WTC11 (cell line): ENCODE measurements around the gene ZNF438. TPM values are rescaled to one million over a fixed set of nuclear protein-coding genes. Genes with fewer than 3 reads are reported as not detected.

ENCODE experiments used
- ATAC-seq: fragments of 200-7000 bp; cut with Tn5 transposase; 2 replicates; pipeline ENCODE4 v1.10.0; 2021; ENCODE audit warnings: mild to moderate bottlenecking, moderate library complexity
- CTCF ChIA-PET: fragments of 300-600 bp; sonication (Branson Sonifier 250); formaldehyde crosslinking; loops from one replicate; lab custom pipeline; 2021; ENCODE audit warnings: antibody characterized with exemption; lab: Charles Lee
- POLR2A ChIA-PET: fragments of 350-600 bp; sonication (Branson Sonifier 250); formaldehyde crosslinking; loops from one replicate; lab custom pipeline; 2021; ENCODE audit warnings: antibody characterized with exemption; lab: Charles Lee
- DNase-seq: peaks from one replicate; pipeline ENCODE4 v3.0.0; 2021; ENCODE audit warnings: low spot score
- H3K27ac Mint-ChIP-seq: 2 replicates; pipeline ENCODE4 v1.8.0; 2021; ENCODE audit warnings: mixed read lengths
- H3K27me3 Mint-ChIP-seq: 2 replicates; pipeline ENCODE4 v1.8.0; 2021; ENCODE audit warnings: low read depth, mild to moderate bottlenecking, moderate library complexity, mixed read lengths
- H3K36me3 Mint-ChIP-seq: 2 replicates; pipeline ENCODE4 v1.8.0; 2021; ENCODE audit warnings: mixed read lengths
- H3K4me1 Mint-ChIP-seq: 2 replicates; pipeline ENCODE4 v1.8.0; 2022; ENCODE audit warnings: mixed read lengths
- H3K4me3 Mint-ChIP-seq: 2 replicates; pipeline ENCODE4 v1.8.0; 2021; ENCODE audit warnings: mild to moderate bottlenecking, moderate library complexity, mixed read lengths
- H3K9me3 Mint-ChIP-seq: 2 replicates; pipeline ENCODE4 v1.8.0; 2021; ENCODE audit warnings: mixed read lengths
- ATF1 ChIP-seq: sonication (generic); formaldehyde crosslinking; IDR thresholded peaks from 2 replicates; pipeline ENCODE4 v1.8.1; 2023; ENCODE audit warnings: mild to moderate bottlenecking, moderate library complexity, missing genetic modification reagents
- CBFB ChIP-seq: sonication (generic); formaldehyde crosslinking; IDR thresholded peaks from 2 replicates; pipeline ENCODE4 v1.8.1; 2022; ENCODE audit warnings: mild to moderate bottlenecking, low read depth, missing genetic modification reagents
- CREM ChIP-seq: sonication (generic); formaldehyde crosslinking; IDR thresholded peaks from 2 replicates; pipeline ENCODE4 v1.8.1; 2022; ENCODE audit warnings: mild to moderate bottlenecking, missing genetic modification reagents, moderate library complexity
- ELF4 ChIP-seq: sonication (generic); formaldehyde crosslinking; IDR thresholded peaks from 2 replicates; pipeline ENCODE4 v1.8.1; 2022; ENCODE audit warnings: low read depth, mild to moderate bottlenecking, moderate library complexity, missing genetic modification reagents
- ESRRA ChIP-seq: sonication (generic); formaldehyde crosslinking; IDR thresholded peaks from 2 replicates; pipeline ENCODE4 v1.8.1; 2022; ENCODE audit warnings: mild to moderate bottlenecking, missing genetic modification reagents, borderline replicate concordance
- FOXP1 ChIP-seq: sonication (generic); formaldehyde crosslinking; IDR thresholded peaks from 2 replicates; pipeline ENCODE4 v1.8.0; 2022; ENCODE audit warnings: missing genetic modification reagents, mild to moderate bottlenecking, moderate library complexity, borderline replicate concordance
- GRHL2 ChIP-seq: fragments of 250-450 bp; sonication (Bioruptor Pico); IDR thresholded peaks from 2 replicates; pipeline ENCODE4 v1.8.0; 2022; ENCODE audit warnings: mild to moderate bottlenecking, moderate library complexity; ENCODE audit not compliant: insufficient replicate concordance, severe bottlenecking
- GTF2I ChIP-seq: fragments of 250-450 bp; sonication (Bioruptor Pico); conservative IDR thresholded peaks from 2 replicates; pipeline ENCODE4 v1.4.0; 2021; ENCODE audit warnings: mild to moderate bottlenecking
- IRF2 ChIP-seq: sonication (generic); formaldehyde crosslinking; IDR thresholded peaks from 2 replicates; pipeline ENCODE4 v1.8.0; 2022; ENCODE audit warnings: low read depth, missing genetic modification reagents, borderline replicate concordance
- JAZF1 ChIP-seq: fragments of 250-450 bp; sonication (Bioruptor Pico); IDR thresholded peaks from 2 replicates; pipeline ENCODE4 v1.9.0; 2021; ENCODE audit warnings: moderate library complexity, mild to moderate bottlenecking, inconsistent platforms
- NFATC4 ChIP-seq: fragments of 250-450 bp; sonication (Bioruptor Pico); IDR thresholded peaks from 2 replicates; pipeline ENCODE4 v1.9.0; 2021; ENCODE audit warnings: mild to moderate bottlenecking
- NFYB ChIP-seq: sonication (generic); formaldehyde crosslinking; conservative IDR thresholded peaks from 2 replicates; pipeline ENCODE4 v1.8.0; 2022; ENCODE audit warnings: low read depth, missing genetic modification reagents
- NR3C1 ChIP-seq: sonication (generic); formaldehyde crosslinking; conservative IDR thresholded peaks from 2 replicates; pipeline ENCODE4 v1.8.1; 2023; ENCODE audit warnings: low read depth, mild to moderate bottlenecking, missing genetic modification reagents
- TP53 ChIP-seq: sonication (generic); formaldehyde crosslinking; IDR thresholded peaks from 2 replicates; pipeline ENCODE4 v1.8.1; 2023; ENCODE audit warnings: mild to moderate bottlenecking, missing genetic modification reagents
- ZNF416 ChIP-seq: fragments of 250-450 bp; sonication (Bioruptor Pico); IDR thresholded peaks from 2 replicates; pipeline ENCODE4 v1.9.0; 2021; ENCODE audit warnings: mild to moderate bottlenecking, inconsistent platforms
- ZNF423 ChIP-seq: fragments of 250-450 bp; sonication (Bioruptor Pico); IDR thresholded peaks from 2 replicates; pipeline ENCODE4 v2.1.2; 2022; ENCODE audit warnings: mild to moderate bottlenecking, moderate library complexity
- total RNA-seq: library from RNA; stranded (reverse); gene quantifications from 3 replicates; pipeline ENCODE4 v1.2.3, GENCODE V29; 2021
- TF ChIP-seq, protein P1 (sequence below): sonication (generic); formaldehyde crosslinking; IDR thresholded peaks from 2 replicates; pipeline ENCODE4 v1.8.0; 2023; ENCODE audit warnings: missing genetic modification reagents, mild to moderate bottlenecking, borderline replicate concordance
- TF ChIP-seq, protein P2 (sequence below): sonication (generic); formaldehyde crosslinking; IDR thresholded peaks from 2 replicates; pipeline ENCODE4 v1.8.1; 2022; ENCODE audit warnings: mild to moderate bottlenecking, missing genetic modification reagents, moderate library complexity, borderline replicate concordance
- TF ChIP-seq, protein P3 (sequence below): sonication (generic); formaldehyde crosslinking; conservative IDR thresholded peaks from 2 replicates; pipeline ENCODE4 v1.8.1; 2023; ENCODE audit warnings: mild to moderate bottlenecking, low read depth, missing genetic modification reagents, moderate library complexity
- TF ChIP-seq, protein P4 (sequence below): fragments of 250-450 bp; sonication (Bioruptor Pico); conservative IDR thresholded peaks from 2 replicates; pipeline ENCODE4 v1.9.0; 2021; ENCODE audit warnings: mild to moderate bottlenecking

ZNF438 gene
- total RNA-seq, 1 experiment from 2014 or later = 1.9 TPM

DNA sequence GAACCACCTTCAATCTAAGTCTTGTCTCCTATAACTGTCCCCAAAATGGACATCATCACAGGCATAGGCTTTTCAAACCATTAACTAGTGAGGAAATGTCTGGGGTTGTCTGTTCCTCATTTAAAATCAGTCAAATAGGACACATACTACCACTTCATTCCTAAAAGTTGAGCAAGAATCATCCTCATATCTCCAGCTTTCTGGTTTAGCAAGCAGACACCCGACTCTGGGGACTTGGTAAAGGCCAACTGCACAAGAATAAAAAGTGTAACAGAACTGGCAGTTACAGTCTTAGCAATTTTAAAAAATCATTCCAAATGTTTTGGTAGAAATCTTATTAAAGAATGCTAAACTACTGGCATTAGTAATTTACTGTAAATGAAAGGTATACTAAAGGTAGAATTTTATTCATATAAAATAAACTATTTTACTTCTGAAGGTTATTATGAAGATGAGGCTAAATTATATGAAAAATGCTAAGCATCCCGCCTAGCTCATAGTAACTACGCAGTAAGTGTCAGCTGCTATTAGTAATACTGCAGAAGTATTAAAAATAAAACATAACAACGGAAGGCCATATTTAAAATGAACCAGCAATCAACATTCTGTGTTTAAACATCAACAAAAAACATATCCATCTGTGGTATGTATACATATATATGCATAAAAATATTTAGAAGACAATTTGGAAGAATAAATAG, 60.8 kb downstream of the ZNF438 start:
- Mint-ChIP-seq H3K9me3 (no peaks in the 10 kb centered on the region), H3K4me1 (0 out of 2 replicates have a peak, but pooled peaks cover 3% of the 10 kb centered on the region), H3K4me3 (no peak overlapping the region), H3K36me3 (no peaks in the 10 kb centered on the region), H3K27ac (no peak overlapping the region), H3K27me3 (no peaks in the 10 kb centered on the region)
- ATAC-seq (no peak), DNase-seq (no peak)
- ChIA-PET POLR2A (no interaction called here), CTCF (no interaction called here)
- TF ChIP-seq NFATC4 (CRISPR knock-in tag) (no peak), TP53 (CRISPR knock-in tag) (no peak), ZNF416 (CRISPR knock-in tag) (no peak), ATF1 (no peak), NR3C1 (CRISPR knock-in tag) (no peak), GTF2I (CRISPR knock-in tag) (no peak), ESRRA (CRISPR knock-in tag) (no peak), IRF2 (CRISPR knock-in tag) (no peak), ELF4 (CRISPR knock-in tag) (no peak), JAZF1 (CRISPR knock-in tag) (no peak), FOXP1 (CRISPR knock-in tag) (no peak), CREM (CRISPR knock-in tag) (no peak), CBFB (CRISPR knock-in tag) (no peak), NFYB (CRISPR knock-in tag) (no peak), GRHL2 (CRISPR knock-in tag) (no peak), ZNF423 (no peak)
- TF ChIP-seq, protein P1, sequence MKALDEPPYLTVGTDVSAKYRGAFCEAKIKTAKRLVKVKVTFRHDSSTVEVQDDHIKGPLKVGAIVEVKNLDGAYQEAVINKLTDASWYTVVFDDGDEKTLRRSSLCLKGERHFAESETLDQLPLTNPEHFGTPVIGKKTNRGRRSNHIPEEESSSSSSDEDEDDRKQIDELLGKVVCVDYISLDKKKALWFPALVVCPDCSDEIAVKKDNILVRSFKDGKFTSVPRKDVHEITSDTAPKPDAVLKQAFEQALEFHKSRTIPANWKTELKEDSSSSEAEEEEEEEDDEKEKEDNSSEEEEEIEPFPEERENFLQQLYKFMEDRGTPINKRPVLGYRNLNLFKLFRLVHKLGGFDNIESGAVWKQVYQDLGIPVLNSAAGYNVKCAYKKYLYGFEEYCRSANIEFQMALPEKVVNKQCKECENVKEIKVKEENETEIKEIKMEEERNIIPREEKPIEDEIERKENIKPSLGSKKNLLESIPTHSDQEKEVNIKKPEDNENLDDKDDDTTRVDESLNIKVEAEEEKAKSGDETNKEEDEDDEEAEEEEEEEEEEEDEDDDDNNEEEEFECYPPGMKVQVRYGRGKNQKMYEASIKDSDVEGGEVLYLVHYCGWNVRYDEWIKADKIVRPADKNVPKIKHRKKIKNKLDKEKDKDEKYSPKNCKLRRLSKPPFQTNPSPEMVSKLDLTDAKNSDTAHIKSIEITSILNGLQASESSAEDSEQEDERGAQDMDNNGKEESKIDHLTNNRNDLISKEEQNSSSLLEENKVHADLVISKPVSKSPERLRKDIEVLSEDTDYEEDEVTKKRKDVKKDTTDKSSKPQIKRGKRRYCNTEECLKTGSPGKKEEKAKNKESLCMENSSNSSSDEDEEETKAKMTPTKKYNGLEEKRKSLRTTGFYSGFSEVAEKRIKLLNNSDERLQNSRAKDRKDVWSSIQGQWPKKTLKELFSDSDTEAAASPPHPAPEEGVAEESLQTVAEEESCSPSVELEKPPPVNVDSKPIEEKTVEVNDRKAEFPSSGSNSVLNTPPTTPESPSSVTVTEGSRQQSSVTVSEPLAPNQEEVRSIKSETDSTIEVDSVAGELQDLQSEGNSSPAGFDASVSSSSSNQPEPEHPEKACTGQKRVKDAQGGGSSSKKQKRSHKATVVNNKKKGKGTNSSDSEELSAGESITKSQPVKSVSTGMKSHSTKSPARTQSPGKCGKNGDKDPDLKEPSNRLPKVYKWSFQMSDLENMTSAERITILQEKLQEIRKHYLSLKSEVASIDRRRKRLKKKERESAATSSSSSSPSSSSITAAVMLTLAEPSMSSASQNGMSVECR = no peak
- TF ChIP-seq, protein P2, sequence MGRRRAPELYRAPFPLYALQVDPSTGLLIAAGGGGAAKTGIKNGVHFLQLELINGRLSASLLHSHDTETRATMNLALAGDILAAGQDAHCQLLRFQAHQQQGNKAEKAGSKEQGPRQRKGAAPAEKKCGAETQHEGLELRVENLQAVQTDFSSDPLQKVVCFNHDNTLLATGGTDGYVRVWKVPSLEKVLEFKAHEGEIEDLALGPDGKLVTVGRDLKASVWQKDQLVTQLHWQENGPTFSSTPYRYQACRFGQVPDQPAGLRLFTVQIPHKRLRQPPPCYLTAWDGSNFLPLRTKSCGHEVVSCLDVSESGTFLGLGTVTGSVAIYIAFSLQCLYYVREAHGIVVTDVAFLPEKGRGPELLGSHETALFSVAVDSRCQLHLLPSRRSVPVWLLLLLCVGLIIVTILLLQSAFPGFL (CRISPR knock-in tag) = no peak
- TF ChIP-seq, protein P3, sequence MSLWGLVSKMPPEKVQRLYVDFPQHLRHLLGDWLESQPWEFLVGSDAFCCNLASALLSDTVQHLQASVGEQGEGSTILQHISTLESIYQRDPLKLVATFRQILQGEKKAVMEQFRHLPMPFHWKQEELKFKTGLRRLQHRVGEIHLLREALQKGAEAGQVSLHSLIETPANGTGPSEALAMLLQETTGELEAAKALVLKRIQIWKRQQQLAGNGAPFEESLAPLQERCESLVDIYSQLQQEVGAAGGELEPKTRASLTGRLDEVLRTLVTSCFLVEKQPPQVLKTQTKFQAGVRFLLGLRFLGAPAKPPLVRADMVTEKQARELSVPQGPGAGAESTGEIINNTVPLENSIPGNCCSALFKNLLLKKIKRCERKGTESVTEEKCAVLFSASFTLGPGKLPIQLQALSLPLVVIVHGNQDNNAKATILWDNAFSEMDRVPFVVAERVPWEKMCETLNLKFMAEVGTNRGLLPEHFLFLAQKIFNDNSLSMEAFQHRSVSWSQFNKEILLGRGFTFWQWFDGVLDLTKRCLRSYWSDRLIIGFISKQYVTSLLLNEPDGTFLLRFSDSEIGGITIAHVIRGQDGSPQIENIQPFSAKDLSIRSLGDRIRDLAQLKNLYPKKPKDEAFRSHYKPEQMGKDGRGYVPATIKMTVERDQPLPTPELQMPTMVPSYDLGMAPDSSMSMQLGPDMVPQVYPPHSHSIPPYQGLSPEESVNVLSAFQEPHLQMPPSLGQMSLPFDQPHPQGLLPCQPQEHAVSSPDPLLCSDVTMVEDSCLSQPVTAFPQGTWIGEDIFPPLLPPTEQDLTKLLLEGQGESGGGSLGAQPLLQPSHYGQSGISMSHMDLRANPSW (CRISPR knock-in tag) = no peak
- TF ChIP-seq, protein P4, sequence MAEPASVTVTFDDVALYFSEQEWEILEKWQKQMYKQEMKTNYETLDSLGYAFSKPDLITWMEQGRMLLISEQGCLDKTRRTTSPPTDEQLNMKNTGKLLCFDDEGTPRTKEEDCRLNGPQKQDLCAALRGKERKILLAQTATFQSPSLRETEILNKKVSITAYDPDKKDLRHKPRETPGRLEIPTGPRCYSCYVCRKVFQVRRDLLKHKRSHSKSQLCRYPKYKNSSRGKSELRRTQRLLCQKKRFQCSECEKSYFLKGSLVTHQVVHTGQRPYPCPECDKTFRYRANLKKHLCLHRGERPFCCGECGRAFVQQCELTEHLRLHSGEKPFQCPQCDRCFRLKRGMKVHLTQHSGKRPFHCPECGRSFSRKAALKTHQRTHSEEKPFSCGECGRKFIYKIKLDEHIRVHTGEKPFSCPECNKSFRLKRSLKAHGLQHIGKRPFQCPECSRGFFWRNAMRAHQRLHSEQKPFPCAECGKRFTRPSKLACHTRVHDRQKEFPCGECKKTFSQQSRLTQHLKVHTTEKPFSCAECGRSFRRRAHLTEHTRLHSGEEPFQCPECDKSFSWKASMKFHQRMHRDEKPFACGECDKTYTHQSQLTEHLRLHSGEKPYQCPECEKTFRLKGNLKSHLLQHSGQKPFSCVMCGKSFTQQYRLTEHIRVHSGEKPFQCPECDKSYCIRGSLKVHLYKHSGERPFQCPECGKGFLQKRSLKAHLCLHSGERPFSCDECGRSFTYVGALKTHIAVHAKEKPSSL (CRISPR knock-in tag) = no peak
